ENCODE results near the gene ASIC4. TPM values are rescaled to one million over a fixed set of nuclear protein-coding genes. Genes with fewer than 3 reads are reported as not detected.
A peak's percentile ranks its signal among the peaks of the same experiment; 100 is the strongest.

The ASIC4 gene
- polyA plus RNA-seq, 1 experiment: not detected

- Histone ChIP-seq H3K27ac (ENCODE audit: low read depth, low read length) (no peak overlapping the region), H3K27me3 (ENCODE audit: control insufficient read depth, insufficient read depth, low read length) (peaks cover 15% of the 10 kb centered on the region), H3K4me3 (ENCODE audit: low read depth, low read length) (peak overlapping the region; percentile 68), H3K9me3 (ENCODE audit: control insufficient read depth, insufficient read depth, low read length) (peaks cover 4% of the 10 kb centered on the region; the same call in 1 of the 2 replicates)
- DNase-seq (ENCODE audit: low read depth, low spot score): no peak
- TF ChIP-seq CTCF (IDR thresholded peaks at IDR 0.05; ENCODE audit: low read depth, low read length): no peak
- POLR2A ChIA-PET: interaction anchor here (0.6 to 2.4 kb wide), 7 partner anchors 10 to 62 kb away, joined by 3 to 18 read pairs (median 8); partner anchors contain the start of genes CHPF, STK11IP and TMEM198
- CTCF ChIA-PET: interaction anchor here (0.5 to 4.6 kb wide), 6 partner anchors 10 to 119 kb away, joined by 3 to 35 read pairs (median 5); no protein-coding TSS in a partner anchor
These were observed 56.6 kb downstream of the ASIC4 start for GRCh38 chr2:219570924-219571310.

GRCh38 chr2:219571311-219572236 is 57.3 kb downstream of the ASIC4 start, which contains the start of gene OBSL1:
OBSL1 (minus strand) TSS chr2:219571539; CDS start chr2:219571232, 307 bp downstream.
- DNase-seq (ENCODE audit: low read depth, low spot score): no peak
- TF ChIP-seq CTCF (IDR thresholded peaks at IDR 0.05; ENCODE audit: low read depth, low read length): no peak
- Histone ChIP-seq H3K27ac (ENCODE audit: low read depth, low read length) (peak within 1 kb of the TSS; percentile 21), H3K27me3 (ENCODE audit: control insufficient read depth, insufficient read depth, low read length) (peaks cover 22% of the 10 kb centered on the region), H3K9me3 (ENCODE audit: control insufficient read depth, insufficient read depth, low read length) (peaks cover 4% of the 10 kb centered on the region; the same call in 1 of the 2 replicates), H3K4me3 (ENCODE audit: low read depth, low read length) (peak within 1 kb of the TSS; percentile 68)
- ChIA-PET CTCF (interaction anchor here (0.6 to 4.6 kb wide), 6 partner anchors 11 to 118 kb away, joined by 3 to 35 read pairs (median 6); no protein-coding TSS in a partner anchor), POLR2A (interaction anchor here (0.8 to 2.4 kb wide), 7 partner anchors 11 to 54 kb away, joined by 3 to 18 read pairs (median 8); partner anchors contain the start of genes CHPF, STK11IP and TMEM198)

- Histone ChIP-seq H3K9me3 (ENCODE audit: control insufficient read depth, insufficient read depth, low read length) (peaks cover 4% of the 10 kb centered on the region; the same call in 1 of the 2 replicates), H3K27ac (ENCODE audit: low read depth, low read length) (peak within 1 kb of the TSS; percentile 21), H3K4me3 (ENCODE audit: low read depth, low read length) (peak within 1 kb of the TSS; percentile 68), H3K27me3 (ENCODE audit: control insufficient read depth, insufficient read depth, low read length) (peaks cover 28% of the 10 kb centered on the region)
- ChIA-PET POLR2A (interaction anchor here (2.4 kb wide), 1 partner anchor 12 kb away, joined by 13 read pairs; no protein-coding TSS in a partner anchor), CTCF (interaction anchor here (1.1 to 4.6 kb wide), 2 partner anchors 12 to 25 kb away, joined by 5 to 35 read pairs; no protein-coding TSS in a partner anchor)
- TF ChIP-seq CTCF (IDR thresholded peaks at IDR 0.05; ENCODE audit: low read depth, low read length): no peak
- no peak for DNase-seq (ENCODE audit: low read depth, low spot score)
These were observed 58.1 kb downstream of the ASIC4 start, which contains the start of gene INHA for GRCh38 chr2:219572237-219573001. INHA (plus strand) TSS chr2:219572310; CDS start chr2:219572375, 65 bp downstream.

- peaks cover 32% of the 10 kb centered on the region for H3K27me3 ChIP-seq (ENCODE audit: control insufficient read depth, insufficient read depth, low read length)
- CTCF ChIA-PET: interaction anchor here (0.6 to 1.1 kb wide), 3 partner anchors 24 to 352 kb away, joined by 4 to 5 read pairs (median 4); no protein-coding TSS in a partner anchor
- no peak for DNase-seq (ENCODE audit: low read depth, low spot score)
- no peak overlapping the region for H3K4me3 ChIP-seq (ENCODE audit: low read depth, low read length)
- H3K9me3 ChIP-seq (ENCODE audit: control insufficient read depth, insufficient read depth, low read length): no peaks in the 10 kb centered on the region
- TF ChIP-seq CTCF (IDR thresholded peaks at IDR 0.05; ENCODE audit: low read depth, low read length): no peak
- H3K27ac ChIP-seq (ENCODE audit: low read depth, low read length): no peak overlapping the region
- POLR2A ChIA-PET: interaction anchor here (0.7 kb wide), 1 partner anchor 37 kb away, joined by 4 read pairs; no protein-coding TSS in a partner anchor
These were observed 58.9 kb downstream of the ASIC4 start for GRCh38 chr2:219573166-219573565.

Data from AG04450 (cell line).